GM23338 (cell line): Measurements from ENCODE around the gene TAGLN2. TPM values are rescaled to one million over a fixed set of nuclear protein-coding genes. Genes with fewer than 3 reads are reported as not detected.

Experiments used
- ATAC-seq: fragments of 200-7000 bp; cut with Tn5 transposase; 3 replicates; pipeline ENCODE4 v1.9.1; 2020
- DNase-seq: peaks from one replicate; pipeline ENCODE4 v3.0.0-alpha.2; 2015; ENCODE audit warnings: low spot score
- H2AFZ ChIP-seq: fragments of 200-600 bp; sonication (generic); 2 replicates; pipeline ENCODE4 v1.8.0; 2016; ENCODE audit warnings: antibody characterized with exemption, mild to moderate bottlenecking, moderate library complexity
- H3F3A ChIP-seq: fragments of 200-600 bp; sonication (generic); replicated peaks from 2 replicates; pipeline ENCODE4 v1.8.0; 2017; ENCODE audit warnings: antibody characterized with exemption, mixed run types, low read depth
- H3K27ac ChIP-seq: fragments of 200-600 bp; sonication (generic); 2 replicates; pipeline ENCODE4 v1.6.1; 2016; ENCODE audit warnings: low read depth
- H3K27me3 ChIP-seq: fragments of 200-600 bp; sonication (generic); 2 replicates; pipeline ENCODE4 v1.8.0; 2016; ENCODE audit warnings: mild to moderate bottlenecking, mixed run types, moderate library complexity; ENCODE audit not compliant: insufficient read depth
- H3K36me3 ChIP-seq: fragments of 200-600 bp; sonication (generic); 2 replicates; pipeline ENCODE4 v1.8.0; 2016; ENCODE audit warnings: mild to moderate bottlenecking; ENCODE audit not compliant: insufficient read depth
- H3K4me1 ChIP-seq: fragments of 200-600 bp; sonication (generic); 2 replicates; pipeline ENCODE4 v1.8.0; 2016; ENCODE audit warnings: mild to moderate bottlenecking, moderate library complexity; ENCODE audit not compliant: insufficient read depth
- H3K4me2 ChIP-seq: fragments of 200-600 bp; sonication (generic); 2 replicates; pipeline ENCODE4 v1.7.1; 2017; ENCODE audit warnings: mixed run types
- H3K4me3 ChIP-seq: fragments of 200-600 bp; sonication (generic); 2 replicates; pipeline ENCODE4 v1.6.1; 2016; ENCODE audit warnings: mixed run types
- H3K79me2 ChIP-seq: fragments of 200-600 bp; sonication (generic); replicated peaks from 2 replicates; pipeline ENCODE4 v1.8.0; 2017; ENCODE audit warnings: mild to moderate bottlenecking; ENCODE audit not compliant: insufficient read depth
- H3K9me2 ChIP-seq: fragments of 200-600 bp; sonication (generic); 2 replicates; pipeline ENCODE4 v1.8.0; 2017; ENCODE audit not compliant: insufficient read depth
- H4K20me1 ChIP-seq: fragments of 200-600 bp; sonication (generic); replicated peaks from 2 replicates; pipeline ENCODE4 v1.8.0; 2017; ENCODE audit warnings: mild to moderate bottlenecking; ENCODE audit not compliant: insufficient read depth
- H3K27ac Mint-ChIP-seq: 2 replicates; pipeline ENCODE4 v1.8.0; 2020; ENCODE audit warnings: inconsistent platforms, mild to moderate bottlenecking, moderate library complexity, mixed read lengths
- H3K27me3 Mint-ChIP-seq: 3 replicates; pipeline ENCODE4 v1.8.0; 2022; ENCODE audit warnings: low read depth, mild to moderate bottlenecking, moderate library complexity, mixed read lengths, inconsistent platforms; ENCODE audit not compliant: insufficient read depth, poor library complexity
- H3K36me3 Mint-ChIP-seq: 3 replicates; pipeline ENCODE4 v1.8.0; 2021; ENCODE audit warnings: low read depth, mild to moderate bottlenecking, inconsistent platforms, moderate library complexity, mixed read lengths
- H3K4me1 Mint-ChIP-seq: 3 replicates; pipeline ENCODE4 v1.8.0; 2020; ENCODE audit warnings: mild to moderate bottlenecking, inconsistent platforms, mixed read lengths
- H3K4me3 Mint-ChIP-seq: 3 replicates; pipeline ENCODE4 v1.8.0; 2021; ENCODE audit warnings: moderate library complexity, mild to moderate bottlenecking, inconsistent platforms, mixed read lengths
- H3K9me3 Mint-ChIP-seq: 3 replicates; pipeline ENCODE4 v1.8.0; 2020; ENCODE audit warnings: moderate library complexity, mild to moderate bottlenecking, inconsistent platforms, mixed read lengths
- EZH2 ChIP-seq: fragments of 200-600 bp; sonication (generic); IDR thresholded peaks from one replicate; pipeline ENCODE4 v1.8.0; 2017; ENCODE audit warnings: antibody characterized with exemption, mild to moderate bottlenecking, low read depth; ENCODE audit not compliant: unreplicated experiment
- EZH2phosphoT487 ChIP-seq: fragments of 200-600 bp; sonication (generic); IDR thresholded peaks from one replicate; pipeline ENCODE4 v1.8.1; 2018; ENCODE audit warnings: antibody characterized with exemption; ENCODE audit not compliant: unreplicated experiment
- JUNB ChIP-seq: IDR thresholded peaks from one replicate; pipeline ENCODE4 v1.6.1; 2016; ENCODE audit warnings: antibody characterized with exemption; ENCODE audit not compliant: unreplicated experiment
- ZNF114 ChIP-seq: fragments of 250-450 bp; sonication (Bioruptor Pico); IDR thresholded peaks from 2 replicates; pipeline ENCODE4 v1.5.0; 2020; ENCODE audit warnings: mild to moderate bottlenecking, moderate library complexity
- polyA plus RNA-seq: library from polyadenylated mRNA; unstranded; fragments of >200 nt; fragmentation: Nextera tagmentation; extraction: Ambion mirVana; gene quantifications from 2 replicates; pipeline ENCODE4 v1.2.1, GENCODE V29; 2016
- total RNA-seq: library from RNA; depleted of rRNA; stranded (reverse); fragments of >200 nt; shearing (Covaris generic); gene quantifications from 2 replicates; pipeline ENCODE4 v1.2.3, GENCODE V29; 2014
- TF ChIP-seq, protein P1 (sequence below): IDR thresholded peaks from one replicate; pipeline ENCODE4 v1.6.1; 2018; ENCODE audit warnings: antibody characterized with exemption; ENCODE audit not compliant: unreplicated experiment
- TF ChIP-seq, protein P2 (sequence below): IDR thresholded peaks from 2 replicates; pipeline ENCODE4 v1.6.1; 2016; ENCODE audit warnings: antibody characterized with exemption
- TF ChIP-seq, protein P3 (sequence below): fragments of 250-450 bp; sonication (Bioruptor Pico); IDR thresholded peaks from 2 replicates; pipeline ENCODE4 v1.5.0; 2020; ENCODE audit warnings: mild to moderate bottlenecking, moderate library complexity

TAGLN2 gene
- total and polyA plus RNA-seq, 2 experiments from 2014 or later, result 58.2 to 60.1 TPM

DNA sequence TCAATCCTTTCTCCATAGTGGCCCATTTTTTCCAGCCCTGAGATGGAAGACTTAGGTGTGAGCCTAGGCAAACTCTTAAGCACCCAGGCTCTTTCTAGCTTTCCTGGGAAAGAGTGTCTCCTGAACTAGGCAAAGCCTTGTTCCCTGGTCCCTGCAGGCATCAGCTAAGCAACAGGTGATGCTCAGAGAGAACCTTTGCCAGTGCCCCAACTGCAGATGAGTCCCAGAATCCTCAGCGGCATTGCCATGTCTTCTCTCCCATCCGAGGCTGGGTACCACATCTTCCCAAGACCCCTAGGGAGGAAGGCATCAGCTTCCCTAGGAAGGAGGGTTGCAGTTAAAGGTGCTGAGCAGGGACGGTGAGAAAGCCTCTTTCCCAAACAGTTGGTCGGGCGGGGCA lies 54.6 kb downstream of the TAGLN2 start (continued):
- TF ChIP-seq EZH2, result no peak
- TF ChIP-seq JUNB, result no peak
- no peak for TF ChIP-seq EZH2phosphoT487

DNA sequence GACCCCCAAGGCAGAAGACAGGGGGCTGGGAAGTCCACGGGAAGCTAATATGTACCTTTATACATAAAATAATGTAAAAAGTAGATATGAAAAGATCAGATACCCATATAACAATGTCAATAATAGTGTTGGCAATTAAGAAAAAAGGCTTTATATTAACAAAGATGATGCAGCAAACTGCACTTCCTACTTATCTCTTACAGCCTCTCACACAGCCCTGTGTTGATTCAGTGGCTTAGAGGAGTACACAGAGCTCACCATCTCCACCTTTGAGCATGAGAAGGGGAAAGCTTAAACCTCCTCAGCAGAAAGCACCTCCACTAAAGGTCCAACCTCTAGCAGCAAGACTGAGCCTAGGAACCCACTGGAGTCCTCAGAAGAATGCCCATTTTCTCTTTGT lies 55.7 kb downstream of the TAGLN2 start:
- Histone ChIP-seq H3K9me2 (no peaks in the 10 kb centered on the region; the same call in 1 of the 2 replicates), H3K4me1 (no peaks in the 10 kb centered on the region), H3K36me3 (no peaks in the 10 kb centered on the region; the same call in 1 of the 2 replicates), H3K4me3 (no peak overlapping the region), H3K27ac (no peak overlapping the region), H4K20me1 (no peaks in the 10 kb centered on the region), H3F3A (no peaks in the 10 kb centered on the region), H3K79me2 (no peaks in the 10 kb centered on the region), H3K27me3 (no peaks in the 10 kb centered on the region), H2AFZ (no peak overlapping the region), H3K4me2 (no peak overlapping the region)
- Mint-ChIP-seq H3K4me1 (peaks cover 7% of the 10 kb centered on the region), H3K36me3 (no peaks in the 10 kb centered on the region), H3K9me3 (no peaks in the 10 kb centered on the region), H3K27me3 (peaks cover 5% of the 10 kb centered on the region), H3K4me3 (no peak overlapping the region), H3K27ac (no peak overlapping the region)
- ATAC-seq (no peak), DNase-seq (no peak)
- TF ChIP-seq, protein P1, sequence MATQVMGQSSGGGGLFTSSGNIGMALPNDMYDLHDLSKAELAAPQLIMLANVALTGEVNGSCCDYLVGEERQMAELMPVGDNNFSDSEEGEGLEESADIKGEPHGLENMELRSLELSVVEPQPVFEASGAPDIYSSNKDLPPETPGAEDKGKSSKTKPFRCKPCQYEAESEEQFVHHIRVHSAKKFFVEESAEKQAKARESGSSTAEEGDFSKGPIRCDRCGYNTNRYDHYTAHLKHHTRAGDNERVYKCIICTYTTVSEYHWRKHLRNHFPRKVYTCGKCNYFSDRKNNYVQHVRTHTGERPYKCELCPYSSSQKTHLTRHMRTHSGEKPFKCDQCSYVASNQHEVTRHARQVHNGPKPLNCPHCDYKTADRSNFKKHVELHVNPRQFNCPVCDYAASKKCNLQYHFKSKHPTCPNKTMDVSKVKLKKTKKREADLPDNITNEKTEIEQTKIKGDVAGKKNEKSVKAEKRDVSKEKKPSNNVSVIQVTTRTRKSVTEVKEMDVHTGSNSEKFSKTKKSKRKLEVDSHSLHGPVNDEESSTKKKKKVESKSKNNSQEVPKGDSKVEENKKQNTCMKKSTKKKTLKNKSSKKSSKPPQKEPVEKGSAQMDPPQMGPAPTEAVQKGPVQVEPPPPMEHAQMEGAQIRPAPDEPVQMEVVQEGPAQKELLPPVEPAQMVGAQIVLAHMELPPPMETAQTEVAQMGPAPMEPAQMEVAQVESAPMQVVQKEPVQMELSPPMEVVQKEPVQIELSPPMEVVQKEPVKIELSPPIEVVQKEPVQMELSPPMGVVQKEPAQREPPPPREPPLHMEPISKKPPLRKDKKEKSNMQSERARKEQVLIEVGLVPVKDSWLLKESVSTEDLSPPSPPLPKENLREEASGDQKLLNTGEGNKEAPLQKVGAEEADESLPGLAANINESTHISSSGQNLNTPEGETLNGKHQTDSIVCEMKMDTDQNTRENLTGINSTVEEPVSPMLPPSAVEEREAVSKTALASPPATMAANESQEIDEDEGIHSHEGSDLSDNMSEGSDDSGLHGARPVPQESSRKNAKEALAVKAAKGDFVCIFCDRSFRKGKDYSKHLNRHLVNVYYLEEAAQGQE, result no peak
- TF ChIP-seq ZNF114 (no peak), EZH2phosphoT487 (no peak)
- TF ChIP-seq, protein P2, sequence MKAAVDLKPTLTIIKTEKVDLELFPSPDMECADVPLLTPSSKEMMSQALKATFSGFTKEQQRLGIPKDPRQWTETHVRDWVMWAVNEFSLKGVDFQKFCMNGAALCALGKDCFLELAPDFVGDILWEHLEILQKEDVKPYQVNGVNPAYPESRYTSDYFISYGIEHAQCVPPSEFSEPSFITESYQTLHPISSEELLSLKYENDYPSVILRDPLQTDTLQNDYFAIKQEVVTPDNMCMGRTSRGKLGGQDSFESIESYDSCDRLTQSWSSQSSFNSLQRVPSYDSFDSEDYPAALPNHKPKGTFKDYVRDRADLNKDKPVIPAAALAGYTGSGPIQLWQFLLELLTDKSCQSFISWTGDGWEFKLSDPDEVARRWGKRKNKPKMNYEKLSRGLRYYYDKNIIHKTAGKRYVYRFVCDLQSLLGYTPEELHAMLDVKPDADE, result no peak
- TF ChIP-seq, protein P3, sequence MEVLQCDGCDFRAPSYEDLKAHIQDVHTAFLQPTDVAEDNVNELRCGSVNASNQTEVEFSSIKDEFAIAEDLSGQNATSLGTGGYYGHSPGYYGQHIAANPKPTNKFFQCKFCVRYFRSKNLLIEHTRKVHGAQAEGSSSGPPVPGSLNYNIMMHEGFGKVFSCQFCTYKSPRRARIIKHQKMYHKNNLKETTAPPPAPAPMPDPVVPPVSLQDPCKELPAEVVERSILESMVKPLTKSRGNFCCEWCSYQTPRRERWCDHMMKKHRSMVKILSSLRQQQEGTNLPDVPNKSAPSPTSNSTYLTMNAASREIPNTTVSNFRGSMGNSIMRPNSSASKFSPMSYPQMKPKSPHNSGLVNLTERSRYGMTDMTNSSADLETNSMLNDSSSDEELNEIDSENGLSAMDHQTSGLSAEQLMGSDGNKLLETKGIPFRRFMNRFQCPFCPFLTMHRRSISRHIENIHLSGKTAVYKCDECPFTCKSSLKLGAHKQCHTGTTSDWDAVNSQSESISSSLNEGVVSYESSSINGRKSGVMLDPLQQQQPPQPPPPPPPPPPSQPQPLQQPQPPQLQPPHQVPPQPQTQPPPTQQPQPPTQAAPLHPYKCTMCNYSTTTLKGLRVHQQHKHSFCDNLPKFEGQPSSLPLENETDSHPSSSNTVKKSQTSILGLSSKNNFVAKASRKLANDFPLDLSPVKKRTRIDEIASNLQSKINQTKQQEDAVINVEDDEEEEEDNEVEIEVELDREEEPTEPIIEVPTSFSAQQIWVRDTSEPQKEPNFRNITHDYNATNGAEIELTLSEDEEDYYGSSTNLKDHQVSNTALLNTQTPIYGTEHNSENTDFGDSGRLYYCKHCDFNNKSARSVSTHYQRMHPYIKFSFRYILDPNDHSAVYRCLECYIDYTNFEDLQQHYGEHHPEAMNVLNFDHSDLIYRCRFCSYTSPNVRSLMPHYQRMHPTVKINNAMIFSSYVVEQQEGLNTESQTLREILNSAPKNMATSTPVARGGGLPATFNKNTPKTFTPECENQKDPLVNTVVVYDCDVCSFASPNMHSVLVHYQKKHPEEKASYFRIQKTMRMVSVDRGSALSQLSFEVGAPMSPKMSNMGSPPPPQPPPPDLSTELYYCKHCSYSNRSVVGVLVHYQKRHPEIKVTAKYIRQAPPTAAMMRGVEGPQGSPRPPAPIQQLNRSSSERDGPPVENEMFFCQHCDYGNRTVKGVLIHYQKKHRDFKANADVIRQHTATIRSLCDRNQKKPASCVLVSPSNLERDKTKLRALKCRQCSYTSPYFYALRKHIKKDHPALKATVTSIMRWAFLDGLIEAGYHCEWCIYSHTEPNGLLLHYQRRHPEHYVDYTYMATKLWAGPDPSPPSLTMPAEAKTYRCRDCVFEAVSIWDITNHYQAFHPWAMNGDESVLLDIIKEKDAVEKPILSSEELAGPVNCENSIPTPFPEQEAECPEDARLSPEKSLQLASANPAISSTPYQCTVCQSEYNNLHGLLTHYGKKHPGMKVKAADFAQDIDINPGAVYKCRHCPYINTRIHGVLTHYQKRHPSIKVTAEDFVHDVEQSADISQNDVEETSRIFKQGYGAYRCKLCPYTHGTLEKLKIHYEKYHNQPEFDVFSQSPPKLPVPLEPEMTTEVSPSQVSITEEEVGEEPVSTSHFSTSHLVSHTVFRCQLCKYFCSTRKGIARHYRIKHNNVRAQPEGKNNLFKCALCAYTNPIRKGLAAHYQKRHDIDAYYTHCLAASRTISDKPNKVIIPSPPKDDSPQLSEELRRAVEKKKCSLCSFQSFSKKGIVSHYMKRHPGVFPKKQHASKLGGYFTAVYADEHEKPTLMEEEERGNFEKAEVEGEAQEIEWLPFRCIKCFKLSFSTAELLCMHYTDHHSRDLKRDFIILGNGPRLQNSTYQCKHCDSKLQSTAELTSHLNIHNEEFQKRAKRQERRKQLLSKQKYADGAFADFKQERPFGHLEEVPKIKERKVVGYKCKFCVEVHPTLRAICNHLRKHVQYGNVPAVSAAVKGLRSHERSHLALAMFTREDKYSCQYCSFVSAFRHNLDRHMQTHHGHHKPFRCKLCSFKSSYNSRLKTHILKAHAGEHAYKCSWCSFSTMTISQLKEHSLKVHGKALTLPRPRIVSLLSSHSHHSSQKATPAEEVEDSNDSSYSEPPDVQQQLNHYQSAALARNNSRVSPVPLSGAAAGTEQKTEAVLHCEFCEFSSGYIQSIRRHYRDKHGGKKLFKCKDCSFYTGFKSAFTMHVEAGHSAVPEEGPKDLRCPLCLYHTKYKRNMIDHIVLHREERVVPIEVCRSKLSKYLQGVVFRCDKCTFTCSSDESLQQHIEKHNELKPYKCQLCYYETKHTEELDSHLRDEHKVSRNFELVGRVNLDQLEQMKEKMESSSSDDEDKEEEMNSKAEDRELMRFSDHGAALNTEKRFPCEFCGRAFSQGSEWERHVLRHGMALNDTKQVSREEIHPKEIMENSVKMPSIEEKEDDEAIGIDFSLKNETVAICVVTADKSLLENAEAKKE (CRISPR knock-in tag), result no peak
